Endothelial cell of umbilical vein (primary cell): ENCODE measurements around the gene CCDC14. TPM values are rescaled to one million over a fixed set of nuclear protein-coding genes. Genes with fewer than 3 reads are reported as not detected.
"Not testable (repeated sequence)": the region's sequence is repeated elsewhere in the genome, so short reads cannot be mapped to it uniquely, and the experiment has no call there.

Experiments used
- BruUV-seq: library from RNA; stranded (reverse); fragments of 400-500 nt; replicated peaks from 2 replicates; lab custom pipeline; 2021; lab: Mats Ljungman, UMichigan
- CTCF ChIA-PET: fragments of 300-600, 350-600 bp; sonication (Branson Sonifier 250); formaldehyde crosslinking; loops from one replicate; lab custom pipeline; 2021; ENCODE audit warnings: antibody characterized with exemption, inconsistent platforms; lab: Charles Lee
- POLR2A ChIA-PET: fragments of 300-600, 350-600 bp; sonication (Branson Sonifier 250); formaldehyde crosslinking; loops from one replicate; lab custom pipeline; 2021; ENCODE audit warnings: antibody characterized with exemption, inconsistent platforms; lab: Charles Lee
- DNase-seq: peaks from one replicate; pipeline ENCODE4 v3.0.0-alpha.2; 2011; ENCODE audit warnings: low read depth, low spot score
- FAIRE-seq: peaks from 2 replicates; lab custom pipeline; 2011; peaks lifted over from hg19 to GRCh38; lab: Jason Lieb, UNC
- H2AFZ ChIP-seq: 2 replicates; pipeline ENCODE4 v1.6.0; 2012; ENCODE audit warnings: low read depth, low read length, control low read depth, inconsistent platforms
- H3K27ac ChIP-seq: 2 replicates; pipeline ENCODE4 v1.5.1; 2011; ENCODE audit warnings: low read depth, mild to moderate bottlenecking, control low read depth, low read length, moderate library complexity; ENCODE audit not compliant: insufficient read depth
- H3K27me3 ChIP-seq, 2 experiments: 2 replicates each; pipeline versions ENCODE4 v1.6.0 to v1.6.1; 2011; ENCODE audit warnings: low read length in 2 of 2, mixed read lengths in 1 of 2; ENCODE audit not compliant: control insufficient read depth in 2 of 2, insufficient read depth in 2 of 2
- H3K36me3 ChIP-seq, 2 experiments: 2 replicates in 1 of 2; 3 replicates in 1 of 2; pipeline ENCODE4 v1.5.1; 2011; ENCODE audit warnings: low read length in 2 of 2, mild to moderate bottlenecking in 1 of 2, moderate library complexity in 1 of 2; ENCODE audit not compliant: control insufficient read depth in 2 of 2, insufficient read depth in 2 of 2; ENCODE audit errors: extremely low read depth in 1 of 2
- H3K4me1 ChIP-seq: 3 replicates; pipeline ENCODE4 v1.5.1; 2011; ENCODE audit warnings: mild to moderate bottlenecking, low read length; ENCODE audit not compliant: control insufficient read depth, insufficient read depth; ENCODE audit errors: extremely low read depth
- H3K4me2 ChIP-seq: 2 replicates; pipeline ENCODE4 v1.6.1; 2011; ENCODE audit warnings: low read length, control low read depth, mixed read lengths; ENCODE audit not compliant: insufficient read depth
- H3K4me3 ChIP-seq, 3 experiments: fragments of 200-600 bp in 1 of 3; sonication (generic), shearing (Covaris generic) in 1 of 3; replicated peaks in 1 of 3; 2 replicates each; pipeline ENCODE4 v1.5.1; 2011 to 2016; ENCODE audit warnings: control low read depth in 3 of 3, low read length in 3 of 3, mild to moderate bottlenecking in 2 of 3, inconsistent platforms in 1 of 3, low read depth in 1 of 3, moderate library complexity in 1 of 3; ENCODE audit not compliant: insufficient read depth in 1 of 3
- H3K79me2 ChIP-seq: 2 replicates; pipeline ENCODE4 v1.6.0; 2012; ENCODE audit warnings: low read length, inconsistent platforms; ENCODE audit not compliant: control insufficient read depth, insufficient read depth
- H3K9ac ChIP-seq: replicated peaks from 2 replicates; pipeline ENCODE3; 2011; ENCODE audit warnings: low read length, control low read depth; ENCODE audit not compliant: insufficient read depth; ENCODE audit errors: extremely low read depth
- H3K9me1 ChIP-seq: replicated peaks from 3 replicates; pipeline ENCODE4 v1.6.0; 2011; ENCODE audit warnings: mild to moderate bottlenecking, low read length; ENCODE audit not compliant: control insufficient read depth, insufficient read depth; ENCODE audit errors: extremely low read depth
- H3K9me3 ChIP-seq: replicated peaks from 2 replicates; pipeline ENCODE4 v1.5.1; 2012; ENCODE audit warnings: low read length, inconsistent platforms; ENCODE audit not compliant: control insufficient read depth, insufficient read depth
- H4K20me1 ChIP-seq: replicated peaks from 2 replicates; pipeline ENCODE3; 2011; ENCODE audit warnings: mild to moderate bottlenecking, low read length; ENCODE audit not compliant: control insufficient read depth, insufficient read depth; ENCODE audit errors: extremely low read depth
- EZH2 ChIP-seq: IDR thresholded peaks from 2 replicates; pipeline ENCODE4 v1.6.1; 2012; ENCODE audit warnings: borderline replicate concordance, low read depth, mild to moderate bottlenecking, moderate library complexity, low read length, inconsistent platforms; ENCODE audit not compliant: severe bottlenecking
- FOS ChIP-seq: IDR thresholded peaks from 2 replicates; pipeline ENCODE4 v1.6.1; 2011; ENCODE audit warnings: mild to moderate bottlenecking, low read length, moderate library complexity, borderline replicate concordance; ENCODE audit not compliant: insufficient read depth
- GATA2 ChIP-seq: IDR thresholded peaks from 2 replicates; pipeline ENCODE4 v1.7.0; 2011; ENCODE audit warnings: low read depth, mild to moderate bottlenecking, moderate library complexity, mixed read lengths, low read length; ENCODE audit not compliant: insufficient read length, insufficient read depth
- JUN ChIP-seq: IDR thresholded peaks from 2 replicates; pipeline ENCODE4 v1.6.1; 2011; ENCODE audit warnings: borderline replicate concordance, low read depth; ENCODE audit not compliant: insufficient read length, insufficient read depth
- MYC ChIP-seq: IDR thresholded peaks from one replicate; pipeline ENCODE4 v1.6.1; 2011; ENCODE audit warnings: mild to moderate bottlenecking, low read depth, low read length
- POLR2A ChIP-seq: IDR thresholded peaks from 2 replicates; pipeline ENCODE4 v1.6.1; 2012; ENCODE audit warnings: low read depth, mild to moderate bottlenecking, control low read depth, low read length
- POLR2AphosphoS5 ChIP-seq: IDR thresholded peaks from 2 replicates; pipeline ENCODE4 v1.6.1; 2012; ENCODE audit warnings: low read depth, mild to moderate bottlenecking, control low read depth, low read length, moderate library complexity; ENCODE audit not compliant: insufficient read depth
- dilution Hi-C: fragments of 300-500 bp; cut with MboI; formaldehyde crosslinking; loops from one replicate; pipeline ENCODE4 v1.15.0; 2019; ENCODE audit warnings: low sequenced_read_pairs; ENCODE audit not compliant: extremely low pct_ligation_motif_present
- intact Hi-C: fragments of 100-400 bp; cut with micrococcal nuclease; formaldehyde crosslinking; loops from one replicate; pipeline ENCODE4 v1.10.0; 2022
- polyA plus RNA-seq, 4 experiments: library from polyadenylated mRNA; depleted of rRNA in 3 of 4; stranded (reverse) in 3 of 4; unstranded in 1 of 4; fragments of >200 nt; gene quantifications; 2 replicates each; pipeline versions ENCODE4 v1.2.1 to v1.2.3, GENCODE V29; 2011 to 2012; ENCODE audit warnings: missing spikeins in 1 of 4
- total RNA-seq: library from RNA; stranded (reverse); gene quantifications from 2 replicates; pipeline ENCODE4 v1.2.3, GENCODE V29; 2021
- TF ChIP-seq, protein P1 (sequence below): IDR thresholded peaks from 2 replicates; pipeline ENCODE4 v1.6.1; 2011; ENCODE audit not compliant: insufficient read depth, insufficient read length
- TF ChIP-seq, protein P2 (sequence below), 2 donors: IDR thresholded peaks; 1 replicate in 1 of 2; 2 replicates in 1 of 2; pipeline ENCODE4 v1.5.1; 2011; ENCODE audit warnings: low read length in 2 of 2, mild to moderate bottlenecking in 2 of 2, moderate library complexity in 2 of 2, control low read depth in 1 of 2, inconsistent platforms in 1 of 2, low read depth in 1 of 2; ENCODE audit not compliant: insufficient read depth in 1 of 2; ENCODE audit errors: extremely low read depth in 1 of 2

Gene CCDC14
- total and polyA plus RNA-seq, 2 donors (not counting 3 experiments of a cell fraction or from before 2014, with no cell fraction given), result 47.5 to 55.3 TPM

DNA sequence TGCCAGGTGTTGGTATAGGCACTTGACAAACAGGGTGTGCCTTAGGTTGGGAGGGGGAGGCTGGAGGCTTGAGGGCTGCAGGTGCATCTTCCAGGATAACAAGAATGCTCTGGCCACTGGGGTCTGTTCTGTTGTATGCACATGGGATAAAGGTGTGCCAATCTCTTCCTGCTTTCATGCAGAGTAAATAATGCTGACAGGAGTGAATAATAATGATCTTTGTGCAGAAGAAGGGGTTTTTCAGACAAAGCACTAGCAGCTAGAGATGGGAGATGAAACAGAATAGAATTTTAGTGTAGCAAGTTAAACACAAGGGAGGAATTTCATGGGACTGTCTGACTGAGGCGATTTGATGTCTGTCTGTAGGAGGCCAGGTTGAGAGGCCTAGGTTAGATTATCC, 32.8 kb upstream of the CCDC14 start:
- H3K4me1 ChIP-seq, result no peaks in the 10 kb centered on the region
- H3K4me3 ChIP-seq, result no peak overlapping the region
- FAIRE-seq, result no peak
- no TSS peak for BruUV-seq
- DNase-seq, result no peak
- POLR2A ChIA-PET, result no interaction called here
- no peak overlapping the region for H2AFZ ChIP-seq
- intact Hi-C loops, result no loop called here
- peaks cover 21 to 46% of the 10 kb centered on the region in 2 experiments for H3K27me3 ChIP-seq
- no peaks in the 10 kb centered on the region for H3K79me2 ChIP-seq
- no peaks in the 10 kb centered on the region for H4K20me1 ChIP-seq
- no peak for TF ChIP-seq POLR2A
- no peak for TF ChIP-seq EZH2
- TF ChIP-seq, protein P1, sequence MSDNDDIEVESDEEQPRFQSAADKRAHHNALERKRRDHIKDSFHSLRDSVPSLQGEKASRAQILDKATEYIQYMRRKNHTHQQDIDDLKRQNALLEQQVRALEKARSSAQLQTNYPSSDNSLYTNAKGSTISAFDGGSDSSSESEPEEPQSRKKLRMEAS, result no peak
- no peak for TF ChIP-seq FOS
- TF ChIP-seq JUN, result no peak
- TF ChIP-seq MYC, result no peak
- no peak for TF ChIP-seq GATA2
- TF ChIP-seq POLR2AphosphoS5, result no peak
- TF ChIP-seq, protein P2, sequence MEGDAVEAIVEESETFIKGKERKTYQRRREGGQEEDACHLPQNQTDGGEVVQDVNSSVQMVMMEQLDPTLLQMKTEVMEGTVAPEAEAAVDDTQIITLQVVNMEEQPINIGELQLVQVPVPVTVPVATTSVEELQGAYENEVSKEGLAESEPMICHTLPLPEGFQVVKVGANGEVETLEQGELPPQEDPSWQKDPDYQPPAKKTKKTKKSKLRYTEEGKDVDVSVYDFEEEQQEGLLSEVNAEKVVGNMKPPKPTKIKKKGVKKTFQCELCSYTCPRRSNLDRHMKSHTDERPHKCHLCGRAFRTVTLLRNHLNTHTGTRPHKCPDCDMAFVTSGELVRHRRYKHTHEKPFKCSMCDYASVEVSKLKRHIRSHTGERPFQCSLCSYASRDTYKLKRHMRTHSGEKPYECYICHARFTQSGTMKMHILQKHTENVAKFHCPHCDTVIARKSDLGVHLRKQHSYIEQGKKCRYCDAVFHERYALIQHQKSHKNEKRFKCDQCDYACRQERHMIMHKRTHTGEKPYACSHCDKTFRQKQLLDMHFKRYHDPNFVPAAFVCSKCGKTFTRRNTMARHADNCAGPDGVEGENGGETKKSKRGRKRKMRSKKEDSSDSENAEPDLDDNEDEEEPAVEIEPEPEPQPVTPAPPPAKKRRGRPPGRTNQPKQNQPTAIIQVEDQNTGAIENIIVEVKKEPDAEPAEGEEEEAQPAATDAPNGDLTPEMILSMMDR (IDR thresholded peaks at IDR 0.05; ENCODE audit: extremely low read depth in 1 of 2, insufficient read depth in 1 of 2, low read depth in 1 of 2, low read length in 2 of 2), result no peak
- H3K9ac ChIP-seq, result no peak overlapping the region
- H3K9me1 ChIP-seq, result no peaks in the 10 kb centered on the region
- dilution Hi-C loops, result no loop called here
- H3K27ac ChIP-seq, result no peak overlapping the region
- H3K36me3 ChIP-seq, result no peaks in the 10 kb centered on the region
- no peaks in the 10 kb centered on the region for H3K9me3 ChIP-seq
- CTCF ChIA-PET, result no interaction called here
- H3K4me2 ChIP-seq, result no peak overlapping the region

DNA sequence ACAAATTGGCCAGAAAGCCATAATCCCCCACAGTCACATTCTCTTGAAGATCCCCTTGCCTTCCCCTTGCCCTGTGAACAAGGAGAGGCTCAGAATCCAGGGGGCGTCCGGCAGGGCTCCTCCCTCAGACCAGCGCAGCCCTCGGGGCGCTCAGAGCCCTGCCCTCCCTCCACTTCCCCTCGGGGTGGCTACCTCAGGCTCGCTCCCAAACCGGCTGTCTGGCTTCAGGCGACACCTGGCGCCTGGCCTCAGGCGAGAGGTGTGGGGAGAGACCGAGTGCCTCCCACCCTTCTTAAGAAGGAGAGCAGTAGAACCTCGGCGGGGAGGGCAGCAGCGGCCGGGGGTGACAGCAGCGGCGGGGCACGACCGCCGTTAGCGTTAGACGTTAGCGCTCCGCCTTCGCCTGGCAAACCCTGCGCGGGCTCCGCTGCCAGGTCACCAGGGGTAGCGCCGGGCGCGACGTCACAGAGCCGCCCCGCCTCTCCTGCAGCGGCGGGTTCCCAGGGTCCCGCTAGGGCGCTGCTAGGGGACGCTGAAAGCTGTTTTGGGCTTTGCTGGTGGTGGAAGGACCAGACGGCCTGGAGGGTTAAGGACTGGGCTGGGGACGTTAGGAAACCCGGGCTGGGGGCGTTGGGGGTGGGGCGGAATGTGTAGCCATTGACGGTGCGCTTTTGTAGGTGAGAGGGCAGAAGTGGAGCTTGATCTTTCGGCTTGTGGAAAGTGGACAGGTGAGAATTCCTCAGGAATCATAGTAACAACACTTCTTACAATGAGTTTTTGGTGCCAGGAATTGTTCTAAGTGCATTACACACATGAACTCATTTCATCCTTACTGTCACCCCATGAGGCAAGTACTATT, 30.9 kb upstream of the CCDC14 start, which contains the start of gene ROPN1:
Gene ROPN1, minus strand, starts transcription at position 395 of the 859 bp plus-strand sequence. CDS start 11,643 bp downstream, outside the sequence.
- H3K79me2 ChIP-seq, dilution Hi-C loops, DNase-seq, H3K36me3 ChIP-seq, intact Hi-C loops, H3K9ac ChIP-seq, H3K4me3 ChIP-seq, H4K20me1 ChIP-seq, H3K9me1 ChIP-seq, H3K27ac ChIP-seq, H2AFZ ChIP-seq, H3K4me1 ChIP-seq, H3K9me3 ChIP-seq, H3K4me2 ChIP-seq, CTCF ChIA-PET, BruUV-seq, POLR2A ChIA-PET: not testable (repeated sequence)
- peak; percentile 94 for FAIRE-seq
- peaks cover 23 to 59% of the 10 kb centered on the region in 2 experiments for H3K27me3 ChIP-seq
